ENCODE results near the gene TJP2. TPM values are rescaled to one million over a fixed set of nuclear protein-coding genes. Genes with fewer than 3 reads are reported as not detected.

The TJP2 gene
- total and polyA plus RNA-seq, 10 of the 15 experiments (the other 5 are each of a cell fraction or from before 2014, with no cell fraction given): 6.4 to 59.9 (median 29.7) TPM

DNA sequence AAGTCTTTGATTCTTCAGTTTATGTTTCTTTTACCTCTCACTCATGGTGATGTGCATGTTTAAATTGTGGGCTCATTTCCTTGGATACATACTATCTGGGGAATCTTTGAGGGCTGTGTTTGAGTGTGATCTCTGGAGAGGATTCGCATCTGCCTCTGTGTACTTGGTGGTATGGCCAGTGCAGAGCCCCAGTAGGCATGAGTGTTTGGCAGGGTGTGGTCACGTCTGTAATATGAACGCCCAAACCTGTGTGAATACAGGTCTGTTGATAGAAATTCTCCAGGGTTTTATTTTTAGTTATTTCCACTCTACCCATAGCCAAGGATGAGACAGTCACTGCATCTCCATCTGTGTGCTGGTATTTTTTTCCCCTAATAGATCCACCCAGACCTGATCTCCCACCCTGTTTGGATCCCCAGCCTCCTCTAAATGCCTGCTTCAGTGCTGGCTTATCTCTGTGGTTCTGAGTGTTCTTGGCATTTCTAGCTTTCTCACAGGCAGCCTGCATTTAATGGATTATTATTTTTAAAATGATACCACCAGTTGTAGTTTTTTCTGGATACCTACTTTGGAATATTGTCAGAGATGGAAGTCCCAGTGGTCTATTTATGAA, 37.5 kb downstream of the TJP2 start:
- Histone ChIP-seq H3K9ac (ENCODE audit: control insufficient read depth, insufficient read depth, low read length) (no peak overlapping the region), H3K79me2 (ENCODE audit: control insufficient read depth, insufficient read depth, low read length) (no peaks in the 10 kb centered on the region; the same call in 1 of the 2 replicates), H3K36me3 (ENCODE audit: control insufficient read depth in 2 of 2, insufficient read depth in 2 of 2, low read length in 1 of 2) (no peaks in the 10 kb centered on the region; a peak in 2 of 4 replicates), H4K20me1 (ENCODE audit: control insufficient read depth, insufficient read depth) (no peaks in the 10 kb centered on the region), H2AFZ (ENCODE audit: control insufficient read depth, low read depth, low read length) (no peak overlapping the region), H3K27me3 (replicated peaks in 1 of 2; ENCODE audit: control insufficient read depth in 2 of 2, insufficient read depth in 2 of 2, low read length in 1 of 2) (no peaks in the 10 kb centered on the region), H3K4me3 (no peak overlapping the region), H3K4me1 (ENCODE audit: control insufficient read depth, insufficient read depth, low read length) (no peaks in the 10 kb centered on the region), H3K9me3 (replicated peaks; ENCODE audit: control insufficient read depth, insufficient read depth, low read length) (no peaks in the 10 kb centered on the region), H3K27ac (ENCODE audit: control insufficient read depth, insufficient read depth) (no peak overlapping the region), H3K4me2 (ENCODE audit: control insufficient read depth, insufficient read depth) (no peak overlapping the region)
- DNase-seq (ENCODE audit: low read depth, low spot score) (no peak), FAIRE-seq (no peak), ATAC-seq (no peak)
- BruUV-seq (replicated peaks): no TSS peak
- 94% methylated on average over 3 of the region's 3 CpGs for WGBS (ENCODE audit: insufficient coverage, insufficient replicate concordance, low lambda C conversion rate, missing lambda C conversion rate)
- intact Hi-C loops (cut with micrococcal nuclease; ENCODE audit: unreplicated experiment): no loop called here
- in situ Hi-C loops (cut with MboI): no loop called here
- ChIA-PET RAD21 (ENCODE audit: unreplicated experiment) (no interaction called here), CTCF (no interaction called here), POLR2A (no interaction called here), SMC1A (ENCODE audit: uncharacterized antibody, unreplicated experiment) (no interaction called here)
- TF ChIP-seq, protein P1, sequence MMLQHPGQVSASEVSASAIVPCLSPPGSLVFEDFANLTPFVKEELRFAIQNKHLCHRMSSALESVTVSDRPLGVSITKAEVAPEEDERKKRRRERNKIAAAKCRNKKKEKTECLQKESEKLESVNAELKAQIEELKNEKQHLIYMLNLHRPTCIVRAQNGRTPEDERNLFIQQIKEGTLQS (IDR thresholded peaks at IDR 0.05; ENCODE audit: borderline replicate concordance, extremely low read depth, low read depth, low read length): no peak
- TF ChIP-seq, protein P2, sequence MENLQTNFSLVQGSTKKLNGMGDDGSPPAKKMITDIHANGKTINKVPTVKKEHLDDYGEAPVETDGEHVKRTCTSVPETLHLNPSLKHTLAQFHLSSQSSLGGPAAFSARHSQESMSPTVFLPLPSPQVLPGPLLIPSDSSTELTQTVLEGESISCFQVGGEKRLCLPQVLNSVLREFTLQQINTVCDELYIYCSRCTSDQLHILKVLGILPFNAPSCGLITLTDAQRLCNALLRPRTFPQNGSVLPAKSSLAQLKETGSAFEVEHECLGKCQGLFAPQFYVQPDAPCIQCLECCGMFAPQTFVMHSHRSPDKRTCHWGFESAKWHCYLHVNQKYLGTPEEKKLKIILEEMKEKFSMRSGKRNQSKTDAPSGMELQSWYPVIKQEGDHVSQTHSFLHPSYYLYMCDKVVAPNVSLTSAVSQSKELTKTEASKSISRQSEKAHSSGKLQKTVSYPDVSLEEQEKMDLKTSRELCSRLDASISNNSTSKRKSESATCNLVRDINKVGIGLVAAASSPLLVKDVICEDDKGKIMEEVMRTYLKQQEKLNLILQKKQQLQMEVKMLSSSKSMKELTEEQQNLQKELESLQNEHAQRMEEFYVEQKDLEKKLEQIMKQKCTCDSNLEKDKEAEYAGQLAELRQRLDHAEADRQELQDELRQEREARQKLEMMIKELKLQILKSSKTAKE (IDR thresholded peaks at IDR 0.05; ENCODE audit: low read depth, poor library complexity, severe bottlenecking): no peak
- TF ChIP-seq NFYB (IDR thresholded peaks at IDR 0.05; ENCODE audit: insufficient read depth, low read depth, low read length) (no peak), STAT3 (IDR thresholded peaks at IDR 0.05; ENCODE audit: low read depth, low read length) (no peak), HDAC2 (IDR thresholded peaks at IDR 0.05) (no peak), SMC3 (IDR thresholded peaks at IDR 0.05; ENCODE audit: borderline replicate concordance, low read length) (no peak), BACH1 (IDR thresholded peaks at IDR 0.05; ENCODE audit: borderline replicate concordance) (no peak), POU2F2 (IDR thresholded peaks at IDR 0.05; ENCODE audit: borderline replicate concordance, low read depth, low read length) (no peak), ZBED1 (IDR thresholded peaks at IDR 0.05; ENCODE audit: borderline replicate concordance) (no peak)
- TF ChIP-seq, protein P3, sequence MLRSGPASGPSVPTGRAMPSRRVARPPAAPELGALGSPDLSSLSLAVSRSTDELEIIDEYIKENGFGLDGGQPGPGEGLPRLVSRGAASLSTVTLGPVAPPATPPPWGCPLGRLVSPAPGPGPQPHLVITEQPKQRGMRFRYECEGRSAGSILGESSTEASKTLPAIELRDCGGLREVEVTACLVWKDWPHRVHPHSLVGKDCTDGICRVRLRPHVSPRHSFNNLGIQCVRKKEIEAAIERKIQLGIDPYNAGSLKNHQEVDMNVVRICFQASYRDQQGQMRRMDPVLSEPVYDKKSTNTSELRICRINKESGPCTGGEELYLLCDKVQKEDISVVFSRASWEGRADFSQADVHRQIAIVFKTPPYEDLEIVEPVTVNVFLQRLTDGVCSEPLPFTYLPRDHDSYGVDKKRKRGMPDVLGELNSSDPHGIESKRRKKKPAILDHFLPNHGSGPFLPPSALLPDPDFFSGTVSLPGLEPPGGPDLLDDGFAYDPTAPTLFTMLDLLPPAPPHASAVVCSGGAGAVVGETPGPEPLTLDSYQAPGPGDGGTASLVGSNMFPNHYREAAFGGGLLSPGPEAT (IDR thresholded peaks at IDR 0.05; ENCODE audit: low read depth): no peak
- TF ChIP-seq, protein P4, sequence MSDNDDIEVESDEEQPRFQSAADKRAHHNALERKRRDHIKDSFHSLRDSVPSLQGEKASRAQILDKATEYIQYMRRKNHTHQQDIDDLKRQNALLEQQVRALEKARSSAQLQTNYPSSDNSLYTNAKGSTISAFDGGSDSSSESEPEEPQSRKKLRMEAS (IDR thresholded peaks at IDR 0.05; ENCODE audit: low read depth, low read length): no peak
- TF ChIP-seq, protein P5, sequence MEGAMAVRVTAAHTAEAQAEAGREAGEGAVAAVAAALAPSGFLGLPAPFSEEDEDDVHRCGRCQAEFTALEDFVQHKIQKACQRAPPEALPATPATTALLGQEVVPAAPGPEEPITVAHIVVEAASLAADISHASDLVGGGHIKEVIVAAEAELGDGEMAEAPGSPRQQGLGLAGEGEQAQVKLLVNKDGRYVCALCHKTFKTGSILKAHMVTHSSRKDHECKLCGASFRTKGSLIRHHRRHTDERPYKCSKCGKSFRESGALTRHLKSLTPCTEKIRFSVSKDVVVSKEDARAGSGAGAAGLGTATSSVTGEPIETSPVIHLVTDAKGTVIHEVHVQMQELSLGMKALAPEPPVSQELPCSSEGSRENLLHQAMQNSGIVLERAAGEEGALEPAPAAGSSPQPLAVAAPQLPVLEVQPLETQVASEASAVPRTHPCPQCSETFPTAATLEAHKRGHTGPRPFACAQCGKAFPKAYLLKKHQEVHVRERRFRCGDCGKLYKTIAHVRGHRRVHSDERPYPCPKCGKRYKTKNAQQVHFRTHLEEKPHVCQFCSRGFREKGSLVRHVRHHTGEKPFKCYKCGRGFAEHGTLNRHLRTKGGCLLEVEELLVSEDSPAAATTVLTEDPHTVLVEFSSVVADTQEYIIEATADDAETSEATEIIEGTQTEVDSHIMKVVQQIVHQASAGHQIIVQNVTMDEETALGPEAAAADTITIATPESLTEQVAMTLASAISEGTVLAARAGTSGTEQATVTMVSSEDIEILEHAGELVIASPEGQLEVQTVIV (IDR thresholded peaks at IDR 0.05; ENCODE audit: borderline replicate concordance, partially characterized antibody): no peak
- TF ChIP-seq, protein P6, sequence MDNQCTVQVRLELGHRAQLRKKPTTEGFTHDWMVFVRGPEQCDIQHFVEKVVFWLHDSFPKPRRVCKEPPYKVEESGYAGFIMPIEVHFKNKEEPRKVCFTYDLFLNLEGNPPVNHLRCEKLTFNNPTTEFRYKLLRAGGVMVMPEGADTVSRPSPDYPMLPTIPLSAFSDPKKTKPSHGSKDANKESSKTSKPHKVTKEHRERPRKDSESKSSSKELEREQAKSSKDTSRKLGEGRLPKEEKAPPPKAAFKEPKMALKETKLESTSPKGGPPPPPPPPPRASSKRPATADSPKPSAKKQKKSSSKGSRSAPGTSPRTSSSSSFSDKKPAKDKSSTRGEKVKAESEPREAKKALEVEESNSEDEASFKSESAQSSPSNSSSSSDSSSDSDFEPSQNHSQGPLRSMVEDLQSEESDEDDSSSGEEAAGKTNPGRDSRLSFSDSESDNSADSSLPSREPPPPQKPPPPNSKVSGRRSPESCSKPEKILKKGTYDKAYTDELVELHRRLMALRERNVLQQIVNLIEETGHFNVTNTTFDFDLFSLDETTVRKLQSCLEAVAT (IDR thresholded peaks at IDR 0.05): no peak
- TF ChIP-seq, protein P7, sequence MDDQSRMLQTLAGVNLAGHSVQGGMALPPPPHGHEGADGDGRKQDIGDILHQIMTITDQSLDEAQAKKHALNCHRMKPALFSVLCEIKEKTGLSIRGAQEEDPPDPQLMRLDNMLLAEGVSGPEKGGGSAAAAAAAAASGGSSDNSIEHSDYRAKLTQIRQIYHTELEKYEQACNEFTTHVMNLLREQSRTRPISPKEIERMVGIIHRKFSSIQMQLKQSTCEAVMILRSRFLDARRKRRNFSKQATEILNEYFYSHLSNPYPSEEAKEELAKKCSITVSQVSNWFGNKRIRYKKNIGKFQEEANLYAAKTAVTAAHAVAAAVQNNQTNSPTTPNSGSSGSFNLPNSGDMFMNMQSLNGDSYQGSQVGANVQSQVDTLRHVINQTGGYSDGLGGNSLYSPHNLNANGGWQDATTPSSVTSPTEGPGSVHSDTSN (IDR thresholded peaks at IDR 0.05; ENCODE audit: insufficient replicate concordance, low read depth, low read length): no peak

All from GM12878 (cell line).